T-helper 1 cell (primary cell): ENCODE results near the gene SEMA6B.

Experiments
- DNase-seq, 5 donors: peaks; one replicate each; pipeline ENCODE4 v3.0.0-alpha.2; 2012 to 2020

SEMA6B gene

GRCh38 chr19:4586691-4587090, 27.2 kb upstream of the SEMA6B start:
- DNase-seq = no peak

- DNase-seq = no peak
These were observed 26.8 kb upstream of the SEMA6B start for GRCh38 chr19:4586245-4586644.

- no peak for DNase-seq
These were observed 26.1 kb upstream of the SEMA6B start for GRCh38 chr19:4585556-4585955.

- no peak for DNase-seq
These were observed 25.4 kb upstream of the SEMA6B start for GRCh38 chr19:4584670-4585460.

GRCh38 chr19:4583961-4584669, 24.6 kb upstream of the SEMA6B start:
- DNase-seq = no peak

GRCh38 chr19:4582980-4583842, 23.7 kb upstream of the SEMA6B start:
- DNase-seq = no peak

- DNase-seq = no peak
These were observed 22.4 kb upstream of the SEMA6B start for GRCh38 chr19:4581666-4582553.

- DNase-seq = no peak
These were observed 21.6 kb upstream of the SEMA6B start for GRCh38 chr19:4580961-4581665.

GRCh38 chr19:4580021-4580901, 20.8 kb upstream of the SEMA6B start:
- no peak for DNase-seq

- DNase-seq = no peak
These were observed 19.9 kb upstream of the SEMA6B start for GRCh38 chr19:4579389-4579788.

GRCh38 chr19:4578552-4579248, 19.2 kb upstream of the SEMA6B start:
- no peak for DNase-seq

GRCh38 chr19:4577020-4577782, 17.7 kb upstream of the SEMA6B start:
- no peak for DNase-seq

GRCh38 chr19:4576016-4576933, 16.8 kb upstream of the SEMA6B start:
- peak in 4 of 5 donors; percentile 41 to 68 (median 50) for DNase-seq

GRCh38 chr19:4575267-4576015, 16.0 kb upstream of the SEMA6B start:
- DNase-seq = no peak

GRCh38 chr19:4573682-4574081, 14.2 kb upstream of the SEMA6B start:
- no peak for DNase-seq

GRCh38 chr19:4571305-4571917, 11.9 kb upstream of the SEMA6B start:
- DNase-seq = no peak

GRCh38 chr19:4570916-4571304, 11.4 kb upstream of the SEMA6B start:
- no peak for DNase-seq
